CD4-positive, alpha-beta T cell treated with Interleukin-15 for 1 hour (primary cell): ENCODE data around the gene AFF3.

Experiments
- DNase-seq: peaks from one replicate; pipeline ENCODE4 v3.0.0-alpha.2; 2020

AFF3 gene

GRCh38 chr2:99809259-99809900, 333.0 kb downstream of the AFF3 start:
- DNase-seq, result no peak

GRCh38 chr2:99808361-99809200, 333.8 kb downstream of the AFF3 start:
- no peak for DNase-seq

- no peak for DNase-seq
Measured at GRCh38 chr2:99806758-99807157, 335.6 kb downstream of the AFF3 start.

GRCh38 chr2:99805930-99806476, 336.4 kb downstream of the AFF3 start:
- no peak for DNase-seq

DNA sequence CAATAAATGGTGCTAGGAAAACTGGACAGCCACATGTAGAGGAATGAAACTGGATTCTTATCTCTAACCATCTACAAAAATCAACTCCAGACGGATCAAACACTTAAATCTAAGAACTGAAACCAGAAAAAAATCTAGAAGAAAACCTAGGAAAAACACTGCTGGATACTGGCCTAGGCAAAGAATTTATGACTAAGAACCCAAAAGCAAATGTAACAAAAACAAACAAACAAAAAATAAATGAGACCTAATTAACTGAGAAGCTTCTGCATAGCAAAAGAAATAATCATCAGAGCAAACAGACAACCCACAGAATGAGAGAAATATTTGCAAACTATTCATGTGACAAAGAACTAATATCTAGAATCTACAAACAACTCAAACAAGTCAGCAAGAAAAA, 338.5 kb downstream of the AFF3 start:
- DNase-seq, result no peak

GRCh38 chr2:99802734-99803133, 339.7 kb downstream of the AFF3 start:
- DNase-seq, result no peak

GRCh38 chr2:99801327-99801901, 341.0 kb downstream of the AFF3 start:
- no peak for DNase-seq

DNA sequence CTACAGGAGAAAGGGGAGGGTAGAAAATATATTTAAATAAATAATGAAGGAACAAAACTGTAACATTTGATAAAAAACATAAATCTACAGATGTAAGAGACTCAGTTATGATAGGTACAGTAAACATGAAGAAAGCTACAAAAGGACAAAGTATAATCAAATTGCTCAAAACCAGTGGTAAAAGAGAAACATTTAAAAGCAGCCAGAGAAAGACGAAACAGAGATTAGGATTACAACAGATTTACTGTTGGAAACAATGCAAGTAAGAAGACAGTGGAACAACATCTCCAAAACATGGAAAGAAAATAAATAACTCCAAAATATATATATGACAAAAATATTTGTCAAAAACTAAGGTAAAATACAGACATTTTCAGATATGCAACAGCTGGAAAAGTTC, 344.9 kb downstream of the AFF3 start:
- no peak for DNase-seq

DNA sequence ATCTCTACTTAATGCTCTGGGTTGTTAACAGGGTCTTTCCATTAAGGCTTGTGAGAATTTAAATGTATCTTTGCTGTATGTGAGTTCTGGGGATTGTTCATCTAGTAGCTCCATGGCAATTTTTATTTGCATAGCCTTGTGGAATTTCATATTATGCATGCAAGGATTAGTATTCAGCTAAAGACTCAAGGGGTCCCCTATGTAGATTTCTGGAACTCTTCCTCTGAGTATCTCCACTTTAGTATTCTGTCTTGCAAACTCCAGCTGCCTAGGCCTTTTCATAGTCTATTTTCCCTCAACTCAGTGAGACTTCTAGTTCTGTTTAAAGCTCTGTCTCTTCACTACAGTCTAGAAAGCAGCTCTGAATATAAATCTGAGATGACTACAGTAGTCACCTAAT, 348.0 kb downstream of the AFF3 start:
- DNase-seq, result no peak

DNA sequence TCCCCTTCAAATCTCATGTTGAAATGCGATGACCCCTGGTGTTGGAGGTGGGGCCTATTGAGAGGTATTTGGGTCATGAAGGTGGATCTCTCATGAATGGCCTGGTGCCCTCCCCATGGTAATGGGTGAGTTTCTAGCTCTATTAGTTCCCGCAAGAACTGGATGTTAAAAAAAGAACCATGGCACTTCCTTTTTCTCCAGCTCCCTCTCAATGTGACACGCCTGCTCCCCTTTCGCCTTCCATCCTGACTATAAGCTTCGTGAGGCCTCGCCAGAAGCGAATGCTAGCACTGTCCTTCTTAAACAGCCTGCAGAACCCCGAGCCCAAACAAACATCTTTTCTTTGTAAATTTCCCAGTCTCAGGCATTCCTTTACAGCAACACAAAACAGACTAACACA, 349.4 kb downstream of the AFF3 start:
- DNase-seq, result no peak

- DNase-seq, result no peak
Measured at GRCh38 chr2:99789849-99790248, 352.5 kb downstream of the AFF3 start.

GRCh38 chr2:99787769-99788382, 354.5 kb downstream of the AFF3 start:
- no peak for DNase-seq

DNA sequence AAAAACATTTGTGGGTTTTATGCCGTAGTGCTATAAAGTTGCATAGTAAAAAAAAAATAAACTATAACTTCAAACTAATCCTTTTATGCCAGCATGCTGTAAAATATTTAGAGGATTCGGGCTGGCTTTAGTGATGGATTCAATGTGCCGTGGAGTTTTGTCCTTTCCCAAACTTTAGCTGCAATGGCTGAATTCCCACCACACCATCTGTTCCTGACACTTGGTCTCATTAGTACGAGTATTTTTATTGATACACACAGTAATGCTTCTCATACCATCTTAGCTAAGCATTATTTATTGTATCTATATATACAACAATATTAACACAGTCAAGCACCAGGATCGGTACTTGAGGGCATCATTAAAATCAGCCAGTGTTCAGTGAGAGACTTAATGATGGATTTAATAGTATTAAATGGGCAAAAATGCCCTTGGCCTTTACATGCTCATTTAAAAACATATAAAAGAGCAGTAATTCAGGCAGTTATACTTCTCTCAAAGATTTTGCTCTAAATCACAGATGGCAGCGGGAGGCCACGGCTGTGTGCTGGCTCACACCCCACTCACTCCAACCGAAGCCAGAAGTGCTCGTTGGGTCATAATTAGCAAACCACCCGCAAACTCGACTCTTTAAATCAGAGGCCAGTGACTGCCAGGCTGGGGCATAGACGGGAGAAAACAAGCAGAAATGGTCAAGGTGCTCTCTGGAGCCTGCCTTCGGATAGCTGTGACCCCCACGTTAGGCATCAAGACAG, 355.6 kb downstream of the AFF3 start:
- no peak for DNase-seq

DNA sequence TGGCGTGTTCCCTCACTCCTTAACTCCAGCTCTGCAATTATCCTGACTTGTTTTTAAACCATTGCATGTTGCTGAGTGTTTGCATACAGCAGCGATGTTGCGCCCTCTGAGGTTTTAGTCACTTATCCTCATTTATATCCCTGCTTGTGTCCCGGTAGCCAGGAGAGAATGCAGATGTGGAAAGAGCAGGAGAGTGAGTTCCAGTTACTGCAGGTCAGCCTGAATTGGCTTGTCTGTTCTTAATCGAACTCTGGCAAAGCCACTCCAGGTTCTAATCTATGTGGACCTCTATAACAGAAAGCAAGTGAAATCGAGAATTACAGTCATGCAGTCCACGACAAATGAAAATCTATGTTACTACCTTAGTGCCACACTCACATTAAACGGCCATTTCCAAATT, 357.4 kb downstream of the AFF3 start:
- no peak for DNase-seq

GRCh38 chr2:99784282-99784681, 358.1 kb downstream of the AFF3 start:
- no peak for DNase-seq

GRCh38 chr2:99780276-99780675, 362.1 kb downstream of the AFF3 start:
- no peak for DNase-seq

GRCh38 chr2:99779276-99779675, 363.1 kb downstream of the AFF3 start:
- no peak for DNase-seq

DNA sequence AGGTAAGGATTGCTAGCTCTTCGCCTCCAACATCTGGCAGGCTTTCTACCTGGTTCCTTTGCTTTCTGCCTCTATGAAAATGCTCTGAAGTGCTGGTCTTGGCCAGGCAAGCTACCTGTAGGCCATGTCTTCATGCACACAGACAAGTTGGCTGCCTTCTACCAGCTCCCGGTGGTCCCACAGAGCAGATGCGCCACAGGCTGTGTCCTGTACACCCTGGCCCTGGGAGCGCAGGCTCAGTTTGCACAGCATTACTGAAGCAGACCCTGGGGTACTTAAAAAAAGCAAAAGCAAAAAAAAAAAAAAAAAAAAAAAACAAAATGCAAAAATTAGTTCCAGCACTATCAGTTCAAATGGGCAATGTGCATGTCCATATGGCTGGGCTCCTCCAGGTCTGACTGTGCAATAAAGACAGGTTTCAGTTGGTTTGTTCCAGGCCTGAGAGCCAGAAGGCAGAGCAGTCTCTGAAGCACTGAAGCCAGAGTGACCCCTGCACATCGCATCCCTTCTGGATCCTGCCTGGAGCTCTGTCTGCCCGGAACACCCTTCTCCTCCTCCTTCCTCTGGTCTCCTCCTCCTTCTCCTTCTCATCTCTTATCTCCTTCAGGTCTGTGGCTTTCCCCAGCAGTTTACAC, 364.6 kb downstream of the AFF3 start:
- no peak for DNase-seq

GRCh38 chr2:99776906-99777646, 365.3 kb downstream of the AFF3 start:
- DNase-seq, result no peak

GRCh38 chr2:99776206-99776905, 366.0 kb downstream of the AFF3 start:
- no peak for DNase-seq

- DNase-seq, result no peak
Measured at GRCh38 chr2:99775585-99775984, 366.8 kb downstream of the AFF3 start.
